ENCODE results near the gene GRIP1.

DNA sequence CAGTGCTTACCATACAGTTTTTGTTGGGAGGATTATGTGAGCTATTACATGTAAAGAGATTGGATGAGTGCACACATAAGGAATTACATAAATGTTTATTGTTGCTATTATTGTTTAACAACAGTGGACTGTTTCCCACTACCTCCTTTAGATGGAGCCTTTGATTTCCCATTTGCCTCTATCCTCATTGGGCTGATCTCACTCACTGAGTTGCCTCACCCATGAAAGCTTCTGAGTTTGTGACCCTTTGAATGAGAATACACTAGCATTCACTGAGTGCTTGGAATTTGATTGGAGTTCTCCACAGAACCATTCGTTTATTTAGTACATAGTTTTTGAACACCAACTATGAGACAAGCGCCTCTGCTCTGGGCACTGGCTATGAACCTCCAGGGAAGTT lies 255.6 kb downstream of the GRIP1 start:
- TF ChIP-seq, protein P1, sequence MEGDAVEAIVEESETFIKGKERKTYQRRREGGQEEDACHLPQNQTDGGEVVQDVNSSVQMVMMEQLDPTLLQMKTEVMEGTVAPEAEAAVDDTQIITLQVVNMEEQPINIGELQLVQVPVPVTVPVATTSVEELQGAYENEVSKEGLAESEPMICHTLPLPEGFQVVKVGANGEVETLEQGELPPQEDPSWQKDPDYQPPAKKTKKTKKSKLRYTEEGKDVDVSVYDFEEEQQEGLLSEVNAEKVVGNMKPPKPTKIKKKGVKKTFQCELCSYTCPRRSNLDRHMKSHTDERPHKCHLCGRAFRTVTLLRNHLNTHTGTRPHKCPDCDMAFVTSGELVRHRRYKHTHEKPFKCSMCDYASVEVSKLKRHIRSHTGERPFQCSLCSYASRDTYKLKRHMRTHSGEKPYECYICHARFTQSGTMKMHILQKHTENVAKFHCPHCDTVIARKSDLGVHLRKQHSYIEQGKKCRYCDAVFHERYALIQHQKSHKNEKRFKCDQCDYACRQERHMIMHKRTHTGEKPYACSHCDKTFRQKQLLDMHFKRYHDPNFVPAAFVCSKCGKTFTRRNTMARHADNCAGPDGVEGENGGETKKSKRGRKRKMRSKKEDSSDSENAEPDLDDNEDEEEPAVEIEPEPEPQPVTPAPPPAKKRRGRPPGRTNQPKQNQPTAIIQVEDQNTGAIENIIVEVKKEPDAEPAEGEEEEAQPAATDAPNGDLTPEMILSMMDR (IDR thresholded peaks at IDR 0.05; ENCODE audit: low read depth, low read length, poor library complexity, severe bottlenecking): no peak
- TF ChIP-seq EZH2phosphoT487 (IDR thresholded peaks at IDR 0.05; ENCODE audit: borderline replicate concordance, low read length): no peak
